Stimulated activated naive B cell treated with anti-CD40 and anti-IgM and Interleukin-4, amounts not matched to agents 10 μg/mL and 1 μg/mL and 100 μg/mL, for 72 hours (primary cell): Measurements from ENCODE around the gene HHATL.

ENCODE experiments used
- ATAC-seq, 2 donors: fragments of 150-1000 bp; cut with Tn5 transposase; replicated peaks; 2 replicates each; pipeline ENCODE4 v1.10.0; 2021; ENCODE audit warnings: moderate library complexity in 1 of 2
- DNase-seq: peaks from one replicate; pipeline ENCODE4 v3.0.0; 2021
- H3K27ac Mint-ChIP-seq: one replicate; pipeline ENCODE4 v1.8.0; 2022; ENCODE audit warnings: mild to moderate bottlenecking, mixed read lengths
- H3K27me3 Mint-ChIP-seq, 2 donors: one replicate each; pipeline ENCODE4 v1.8.0; 2022; ENCODE audit warnings: mixed read lengths in 2 of 2
- H3K36me3 Mint-ChIP-seq, 2 donors: one replicate each; pipeline ENCODE4 v1.8.0; 2022; ENCODE audit warnings: mixed read lengths in 2 of 2, mild to moderate bottlenecking in 1 of 2
- H3K4me1 Mint-ChIP-seq, 2 donors: one replicate each; pipeline ENCODE4 v1.8.0; 2022; ENCODE audit warnings: mixed read lengths in 2 of 2, mild to moderate bottlenecking in 1 of 2
- H3K4me3 Mint-ChIP-seq, 2 donors: one replicate each; pipeline ENCODE4 v1.8.0; 2022; ENCODE audit warnings: mild to moderate bottlenecking in 2 of 2, mixed read lengths in 2 of 2, moderate library complexity in 1 of 2
- H3K9me3 Mint-ChIP-seq, 2 donors: one replicate each; pipeline ENCODE4 v1.8.0; 2022; ENCODE audit warnings: mixed read lengths in 2 of 2, mild to moderate bottlenecking in 1 of 2

HHATL gene

DNA sequence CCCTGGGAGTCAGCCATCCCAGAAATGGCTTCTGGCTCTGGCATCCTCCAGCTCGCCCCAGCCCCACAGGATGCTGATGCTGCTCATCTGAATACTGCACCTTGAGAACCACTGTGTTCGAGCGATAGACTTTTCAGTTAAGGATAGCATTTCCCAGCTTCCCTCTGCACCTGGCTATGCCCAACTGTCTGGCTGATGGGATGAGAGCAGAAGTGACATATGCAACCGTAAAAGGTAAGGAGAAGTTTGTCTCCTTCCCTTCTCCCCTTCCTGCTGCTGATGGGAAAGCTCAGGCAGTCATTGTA, 9.7 kb upstream of the HHATL start:
- Mint-ChIP-seq H3K27ac (no peak overlapping the region), H3K4me1 (peaks cover 9 to 18% of the 10 kb centered on the region in 2 donors), H3K27me3 (peaks cover 6 to 10% of the 10 kb centered on the region in 2 donors), H3K36me3 (no peaks in the 10 kb centered on the region), H3K9me3 (no peaks in the 10 kb centered on the region), H3K4me3 (no peak overlapping the region)
- DNase-seq, result no peak
- no peak for ATAC-seq

DNA sequence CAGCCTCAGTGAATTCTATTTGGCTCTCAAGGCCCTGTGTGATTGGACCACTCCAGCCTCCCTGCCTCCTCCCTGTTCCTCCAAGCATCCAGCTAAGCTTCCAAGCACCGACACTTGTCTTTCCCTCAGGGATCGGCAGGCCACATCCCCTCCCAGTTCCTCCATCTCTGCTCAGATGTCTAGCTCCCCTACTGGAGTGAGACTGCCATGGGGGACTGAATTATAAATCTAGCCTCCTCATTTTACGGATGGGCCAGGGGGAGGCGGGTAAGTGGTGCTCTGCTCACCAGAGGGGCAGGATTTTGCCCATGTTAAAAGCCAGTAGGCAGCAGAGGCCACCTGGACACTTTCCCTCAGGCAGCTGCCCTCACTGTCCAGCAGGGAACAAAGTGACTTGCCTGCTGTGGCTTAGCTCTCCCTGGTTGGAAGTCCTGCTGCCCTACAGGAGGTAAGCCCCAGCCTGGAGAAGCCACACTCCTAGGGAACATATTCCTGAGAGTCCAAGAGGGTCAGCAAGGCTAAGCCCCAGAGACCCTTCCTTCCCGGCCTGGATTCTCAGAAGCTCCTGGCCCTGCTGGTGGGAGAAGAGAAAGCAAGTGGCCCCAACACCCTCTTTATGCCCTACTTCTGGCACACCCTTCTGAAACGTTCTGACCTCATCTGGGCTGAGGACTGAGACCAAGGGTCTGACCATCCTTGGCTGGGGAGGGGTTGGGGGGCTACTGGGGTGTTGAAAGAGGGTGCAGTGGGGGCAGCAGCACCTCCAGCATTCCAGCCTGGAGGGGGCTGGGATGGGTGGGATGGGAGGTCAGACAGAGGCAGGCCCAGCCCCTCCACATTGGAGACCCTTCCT, 9.1 kb upstream of the HHATL start:
- Mint-ChIP-seq H3K27ac (no peak overlapping the region), H3K4me3 (no peak overlapping the region), H3K4me1 (peaks cover 9 to 18% of the 10 kb centered on the region in 2 donors), H3K9me3 (no peaks in the 10 kb centered on the region), H3K36me3 (no peaks in the 10 kb centered on the region), H3K27me3 (peaks cover 10 to 13% of the 10 kb centered on the region in 2 donors)
- no peak for DNase-seq
- no peak for ATAC-seq

DNA sequence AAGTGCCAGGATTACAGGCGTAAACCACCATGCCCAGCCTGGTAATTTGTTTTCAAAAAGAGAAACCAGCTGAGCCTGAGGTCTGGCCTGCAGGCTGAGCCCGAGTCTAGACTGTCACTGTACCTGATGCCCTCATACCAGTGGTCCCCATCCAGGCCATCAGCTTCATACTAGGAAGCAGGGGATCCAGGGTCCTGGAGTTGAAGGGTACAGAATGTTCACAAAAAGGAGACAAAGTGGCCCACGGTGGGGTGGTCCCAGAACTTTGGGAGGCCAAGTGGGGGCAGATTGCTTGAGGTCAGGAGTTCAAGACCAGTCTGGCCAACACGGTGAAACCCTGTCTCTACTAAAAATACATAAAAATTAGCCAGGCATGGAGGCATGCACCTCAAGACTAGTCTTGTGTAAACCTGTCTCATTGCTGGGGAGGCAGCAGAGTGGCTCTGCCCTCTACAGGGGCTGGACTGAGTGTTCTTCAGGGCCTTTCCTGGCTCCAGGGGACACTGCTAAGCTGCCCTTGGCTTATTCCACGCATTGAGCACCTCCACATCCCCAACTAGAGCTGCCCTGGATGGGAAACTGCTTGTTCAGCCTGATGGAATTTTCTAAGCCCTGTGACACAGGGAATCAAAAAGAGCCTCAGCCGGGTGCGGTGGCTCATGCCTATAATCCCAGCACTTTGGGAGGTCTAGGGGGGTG, 7.9 kb upstream of the HHATL start:
- no peak overlapping the region for H3K27ac Mint-ChIP-seq
- ATAC-seq (no peak), DNase-seq (no peak)
- H3K27me3 Mint-ChIP-seq, result peaks cover 10 to 18% of the 10 kb centered on the region in 2 donors
- no peaks in the 10 kb centered on the region for H3K36me3 Mint-ChIP-seq
- H3K4me3 Mint-ChIP-seq, result no peak overlapping the region
- peaks cover 9 to 18% of the 10 kb centered on the region in 2 donors for H3K4me1 Mint-ChIP-seq
- H3K9me3 Mint-ChIP-seq, result no peaks in the 10 kb centered on the region

GRCh38 chr3:42709621-42710020, 7.0 kb upstream of the HHATL start:
- H3K4me3 Mint-ChIP-seq, result no peak overlapping the region
- H3K9me3 Mint-ChIP-seq, result no peaks in the 10 kb centered on the region
- H3K27me3 Mint-ChIP-seq, result peaks cover 10 to 18% of the 10 kb centered on the region in 2 donors
- ATAC-seq (no peak), DNase-seq (no peak)
- H3K4me1 Mint-ChIP-seq, result peaks cover 9 to 18% of the 10 kb centered on the region in 2 donors
- no peak overlapping the region for H3K27ac Mint-ChIP-seq
- no peaks in the 10 kb centered on the region for H3K36me3 Mint-ChIP-seq

GRCh38 chr3:42708611-42709151, 6.1 kb upstream of the HHATL start:
- no peaks in the 10 kb centered on the region for H3K9me3 Mint-ChIP-seq
- peaks cover 10 to 21% of the 10 kb centered on the region in 2 donors for H3K27me3 Mint-ChIP-seq
- ATAC-seq, result no peak
- no peak overlapping the region for H3K27ac Mint-ChIP-seq
- H3K4me3 Mint-ChIP-seq, result no peak overlapping the region
- H3K4me1 Mint-ChIP-seq, result peaks cover 7 to 11% of the 10 kb centered on the region in 2 donors
- H3K36me3 Mint-ChIP-seq, result no peaks in the 10 kb centered on the region
- DNase-seq, result no peak

GRCh38 chr3:42707620-42708355, 5.2 kb upstream of the HHATL start:
- no peak overlapping the region for H3K27ac Mint-ChIP-seq
- peaks cover 10 to 30% of the 10 kb centered on the region in 2 donors for H3K27me3 Mint-ChIP-seq
- H3K4me3 Mint-ChIP-seq, result no peak overlapping the region
- ATAC-seq (no peak), DNase-seq (no peak)
- H3K36me3 Mint-ChIP-seq, result no peaks in the 10 kb centered on the region
- H3K9me3 Mint-ChIP-seq, result no peaks in the 10 kb centered on the region
- H3K4me1 Mint-ChIP-seq, result peaks cover 1 to 2% of the 10 kb centered on the region in 2 donors

GRCh38 chr3:42706721-42707619, 4.4 kb upstream of the HHATL start:
- Mint-ChIP-seq H3K4me3 (no peak overlapping the region), H3K27ac (no peak overlapping the region), H3K4me1 (no peaks in the 10 kb centered on the region), H3K9me3 (no peaks in the 10 kb centered on the region), H3K27me3 (peaks cover 10 to 30% of the 10 kb centered on the region in 2 donors), H3K36me3 (no peaks in the 10 kb centered on the region)
- DNase-seq, result no peak
- ATAC-seq, result no peak

- no peak overlapping the region for H3K4me3 Mint-ChIP-seq
- no peak overlapping the region for H3K27ac Mint-ChIP-seq
- DNase-seq (no peak), ATAC-seq (no peak)
- H3K27me3 Mint-ChIP-seq, result peaks cover 18 to 36% of the 10 kb centered on the region in 2 donors
- no peaks in the 10 kb centered on the region for H3K36me3 Mint-ChIP-seq
- H3K4me1 Mint-ChIP-seq, result peaks cover 0 to 5% of the 10 kb centered on the region in 2 donors
- H3K9me3 Mint-ChIP-seq, result no peaks in the 10 kb centered on the region
These were observed 3.5 kb upstream of the HHATL start for GRCh38 chr3:42705962-42706585.

DNA sequence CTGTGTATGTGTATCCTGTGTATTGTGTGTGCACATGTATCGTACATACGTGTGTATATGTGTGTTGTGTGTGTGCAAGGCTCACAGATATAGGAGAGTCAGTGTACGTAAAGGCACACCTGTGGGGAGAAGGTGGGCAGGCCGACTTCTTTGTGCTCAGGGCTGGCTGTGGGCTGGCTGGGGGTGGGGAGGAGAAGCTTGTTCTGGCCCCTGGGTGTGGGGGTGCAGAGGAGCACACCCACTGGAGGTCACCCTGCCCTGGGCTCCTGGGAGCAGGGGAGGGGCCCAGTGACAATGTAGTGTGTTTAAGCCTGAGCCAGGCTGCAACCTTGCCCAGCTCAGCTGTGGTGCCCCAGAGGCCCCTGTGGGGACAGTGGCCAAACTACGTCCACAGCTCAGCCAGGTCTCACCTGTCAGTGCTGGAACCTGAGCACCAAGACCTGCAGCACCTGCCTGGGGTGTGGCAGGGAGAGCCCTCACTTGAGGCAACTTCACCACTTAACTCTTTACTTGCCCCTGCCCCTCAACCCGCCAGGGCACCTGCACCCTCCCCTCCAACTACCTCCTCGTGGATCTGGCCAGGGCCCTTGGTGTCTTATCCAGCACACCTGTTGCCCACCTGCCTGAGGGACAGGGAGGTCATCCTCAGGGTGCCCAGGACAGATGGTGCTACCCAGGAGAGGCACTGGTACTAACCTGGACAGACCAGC, 2.6 kb upstream of the HHATL start:
- H3K27ac Mint-ChIP-seq, result no peak overlapping the region
- H3K4me1 Mint-ChIP-seq, result peaks cover 0 to 6% of the 10 kb centered on the region in 2 donors
- ATAC-seq, result no peak
- H3K4me3 Mint-ChIP-seq, result no peak overlapping the region
- no peaks in the 10 kb centered on the region for H3K9me3 Mint-ChIP-seq
- peaks cover 24 to 40% of the 10 kb centered on the region in 2 donors for H3K27me3 Mint-ChIP-seq
- H3K36me3 Mint-ChIP-seq, result no peaks in the 10 kb centered on the region
- DNase-seq, result no peak

DNA sequence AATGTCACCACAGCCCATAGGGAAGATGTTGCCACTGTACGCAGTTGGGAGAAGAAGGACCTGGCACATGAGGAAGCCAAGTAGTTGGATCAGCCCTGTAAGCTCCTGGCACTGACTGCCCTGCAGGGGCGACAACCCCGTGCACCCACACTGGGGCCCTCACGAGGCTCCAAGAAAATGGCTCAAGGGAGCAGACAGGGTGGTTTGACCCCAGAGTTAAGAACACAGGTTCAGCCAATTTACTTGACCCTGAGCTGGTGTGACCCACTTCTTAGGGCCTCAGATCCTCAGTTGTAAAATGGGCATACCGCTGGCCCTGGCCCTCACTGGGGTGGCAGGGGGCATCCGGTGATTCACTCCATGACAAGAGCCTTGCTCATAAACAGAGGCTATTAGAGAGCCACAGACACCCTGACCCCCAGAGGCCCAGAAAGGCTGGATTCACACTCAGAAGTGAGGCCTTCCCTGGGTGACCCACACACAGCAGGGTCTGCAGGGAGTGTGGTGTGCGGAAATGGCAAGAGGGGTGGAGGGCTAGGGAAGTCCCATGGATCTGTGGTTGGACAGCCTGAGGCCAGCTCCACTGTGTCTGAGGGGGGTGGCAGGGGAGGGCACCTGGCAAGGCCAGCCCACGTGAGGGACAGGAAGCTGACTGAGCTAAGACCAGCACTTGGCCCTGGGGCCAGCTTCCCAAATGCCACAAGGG, 1.7 kb upstream of the HHATL start:
- ATAC-seq (no peak), DNase-seq (no peak)
- Mint-ChIP-seq H3K9me3 (no peaks in the 10 kb centered on the region), H3K27me3 (peaks cover 30 to 43% of the 10 kb centered on the region in 2 donors), H3K4me3 (no peak overlapping the region), H3K4me1 (peaks cover 0 to 6% of the 10 kb centered on the region in 2 donors), H3K36me3 (no peaks in the 10 kb centered on the region), H3K27ac (no peak overlapping the region)

DNA sequence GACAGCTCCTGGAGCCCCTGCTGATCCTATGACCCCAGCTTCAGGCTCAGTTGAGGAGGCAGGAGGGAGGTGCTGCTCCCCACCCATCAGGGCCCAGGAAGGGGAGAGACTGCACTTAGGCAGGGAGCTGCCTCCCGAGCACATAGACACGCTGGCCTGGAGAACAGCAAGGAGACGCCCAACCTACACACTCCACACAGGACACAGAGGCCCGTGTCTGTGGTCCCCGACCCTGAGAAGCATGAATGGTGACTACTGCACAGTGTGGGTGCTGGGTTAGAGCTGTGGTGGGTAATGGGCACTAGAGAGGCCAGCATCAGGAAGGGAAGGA, 1.1 kb upstream of the HHATL start:
- no peak overlapping the region for H3K4me3 Mint-ChIP-seq
- H3K9me3 Mint-ChIP-seq, result no peaks in the 10 kb centered on the region
- H3K27me3 Mint-ChIP-seq, result peaks cover 30 to 38% of the 10 kb centered on the region in 2 donors
- no peak for DNase-seq
- peaks cover 0 to 6% of the 10 kb centered on the region in 2 donors for H3K4me1 Mint-ChIP-seq
- no peak overlapping the region for H3K27ac Mint-ChIP-seq
- H3K36me3 Mint-ChIP-seq, result no peaks in the 10 kb centered on the region
- no peak for ATAC-seq

DNA sequence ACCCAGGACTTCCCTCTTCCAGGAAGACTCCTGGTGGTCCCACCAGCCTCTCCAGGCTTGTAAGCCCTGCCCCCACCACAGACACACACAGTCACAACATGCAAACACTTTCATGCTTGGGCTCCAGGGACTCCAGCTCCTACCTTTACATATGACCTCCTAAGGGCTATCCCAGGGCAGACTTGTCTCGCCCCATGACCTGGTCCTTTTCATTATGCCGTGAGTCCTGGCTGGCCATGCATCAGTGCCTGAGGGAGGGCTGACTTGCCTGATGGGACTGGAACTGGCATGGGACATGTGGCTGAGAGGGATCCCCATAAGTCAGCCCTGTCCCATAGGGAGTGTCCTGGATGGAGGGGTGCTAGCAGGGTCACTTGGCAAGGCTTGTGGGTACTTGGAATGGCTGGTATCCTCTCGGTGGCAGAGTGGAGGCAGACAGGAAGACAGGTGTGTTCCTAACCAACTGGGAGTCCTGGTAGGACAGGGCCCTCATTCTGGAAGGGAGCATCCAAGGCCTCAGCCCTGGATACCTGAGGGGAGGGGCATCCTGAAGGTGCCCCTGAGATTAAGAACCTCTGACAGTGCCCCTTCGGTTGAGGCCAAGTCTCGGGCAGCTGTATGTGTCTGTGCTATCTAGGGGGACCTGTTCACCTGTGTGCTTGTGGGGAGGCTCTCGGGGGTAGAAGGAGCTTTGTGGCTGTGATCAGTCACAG, 540 bp upstream of the HHATL start:
- ATAC-seq, result no peak
- peaks cover 30 to 38% of the 10 kb centered on the region in 2 donors for H3K27me3 Mint-ChIP-seq
- peaks cover 0 to 6% of the 10 kb centered on the region in 2 donors for H3K4me1 Mint-ChIP-seq
- no peak overlapping the region for H3K4me3 Mint-ChIP-seq
- no peak overlapping the region for H3K27ac Mint-ChIP-seq
- no peak for DNase-seq
- no peaks in the 10 kb centered on the region for H3K9me3 Mint-ChIP-seq
- H3K36me3 Mint-ChIP-seq, result no peaks in the 10 kb centered on the region
